K562 (cell line): ENCODE results near the gene HRAS. TPM values are rescaled to one million over a fixed set of nuclear protein-coding genes. Genes with fewer than 3 reads are reported as not detected.

Experiments used
- ATAC-seq: fragments of 200-7000 bp; cut with Tn5 transposase; 3 replicates; pipeline ENCODE4 v1.9.1; 2020; ENCODE audit warnings: moderate library complexity
- BruUV-seq: library from RNA; stranded (reverse); fragments of 400-500 nt; replicated peaks from 2 replicates; lab custom pipeline; 2021; lab: Mats Ljungman, UMichigan
- CTCF ChIA-PET: fragments of 300-600 bp; formaldehyde crosslinking; extraction: SDS; loops from one replicate; lab custom pipeline; 2021; ENCODE audit warnings: low intra/inter-chr PET ratio; lab: Yijun Ruan, JAX
- POLR2A ChIA-PET: fragments of 300-600, 350-650 bp; sonication (Branson Sonifier 250); formaldehyde crosslinking; extraction: SDS; loops from one replicate; lab custom pipeline; 2021; ENCODE audit warnings: antibody characterized with exemption, inconsistent platforms; lab: Yijun Ruan, JAX
- DNase-seq, 4 experiments: peaks; one replicate each; pipeline versions ENCODE4 v3.0.0 to v3.0.0-alpha.2; 2011 to 2018; ENCODE audit warnings: low spot score in 3 of 4, mixed read lengths in 3 of 4; ENCODE audit errors: extremely low read depth in 1 of 4
- FAIRE-seq: peaks from 2 replicates; lab custom pipeline; 2011; peaks lifted over from hg19 to GRCh38; lab: Jason Lieb, UNC
- H2AFZ ChIP-seq: 2 replicates; pipeline ENCODE4 v1.6.0; 2011; ENCODE audit warnings: low read depth, low read length, control low read depth, inconsistent platforms
- H3K27ac ChIP-seq: fragments of 200-600 bp; 3 replicates; pipeline ENCODE4 v1.8.0; 2011; ENCODE audit warnings: low read depth, mild to moderate bottlenecking, control low read depth, inconsistent platforms, low read length, moderate library complexity, mixed read lengths; ENCODE audit errors: extremely low read depth
- H3K27me3 ChIP-seq, 2 experiments: fragments of 300-600 bp in 1 of 2; 2 replicates in 1 of 2; 3 replicates in 1 of 2; pipeline versions ENCODE4 v1.6.0 to v1.8.0; 2011; ENCODE audit warnings: inconsistent platforms in 2 of 2, low read length in 2 of 2, mild to moderate bottlenecking in 1 of 2, mixed read lengths in 1 of 2, moderate library complexity in 1 of 2; ENCODE audit not compliant: control insufficient read depth in 2 of 2, insufficient read depth in 2 of 2
- H3K36me3 ChIP-seq: fragments of 300-600 bp; 3 replicates; pipeline ENCODE4 v1.8.0; 2011; ENCODE audit warnings: mild to moderate bottlenecking, low read length, inconsistent platforms; ENCODE audit not compliant: control insufficient read depth, insufficient read depth
- H3K4me1 ChIP-seq, 2 experiments: fragments of 200-600 bp in 1 of 2; replicated peaks in 1 of 2; 2 replicates in 1 of 2; 3 replicates in 1 of 2; pipeline versions ENCODE4 v1.5.1 to v1.8.0; 2011; ENCODE audit warnings: inconsistent platforms in 2 of 2, low read length in 2 of 2, mild to moderate bottlenecking in 1 of 2, mixed read lengths in 1 of 2, moderate library complexity in 1 of 2; ENCODE audit not compliant: control insufficient read depth in 2 of 2, insufficient read depth in 2 of 2
- H3K4me2 ChIP-seq: 2 replicates; pipeline ENCODE4 v1.6.1; 2011; ENCODE audit warnings: low read length, control low read depth, inconsistent platforms, mixed read lengths; ENCODE audit not compliant: insufficient read depth
- H3K4me3 ChIP-seq: fragments of 200-600 bp; sonication (generic), shearing (Covaris generic); 2 replicates; pipeline ENCODE4 v1.5.1; 2016; ENCODE audit warnings: control low read depth, inconsistent platforms
- H3K79me2 ChIP-seq: fragments of 200-600 bp; 3 replicates; pipeline ENCODE4 v1.8.0; 2011; ENCODE audit warnings: low read length, inconsistent platforms; ENCODE audit not compliant: control insufficient read depth, insufficient read depth
- H3K9ac ChIP-seq, 2 experiments: 2 replicates each; pipeline versions ENCODE4 v1.6.0 to v1.6.1; 2011; ENCODE audit warnings: low read depth in 2 of 2, low read length in 2 of 2, control low read depth in 1 of 2, inconsistent platforms in 1 of 2, mild to moderate bottlenecking in 1 of 2, mixed read lengths in 1 of 2; ENCODE audit not compliant: insufficient read depth in 1 of 2
- H3K9me1 ChIP-seq: one replicate; pipeline ENCODE4 v1.6.0; 2011; ENCODE audit warnings: inconsistent platforms, mild to moderate bottlenecking, low read length, moderate library complexity; ENCODE audit not compliant: control insufficient read depth, insufficient read depth
- H3K9me3 ChIP-seq: replicated peaks from 2 replicates; pipeline ENCODE4 v1.5.1; 2011; ENCODE audit warnings: low read depth, low read length, inconsistent platforms; ENCODE audit not compliant: control insufficient read depth, insufficient read depth
- H4K20me1 ChIP-seq: replicated peaks from 2 replicates; pipeline ENCODE4 v1.6.1; 2011; ENCODE audit warnings: low read length, inconsistent platforms, mixed read lengths; ENCODE audit not compliant: control insufficient read depth, insufficient read depth
- ARID1B ChIP-seq: fragments of 450-650 bp; IDR thresholded peaks from 2 replicates; pipeline ENCODE4 v1.6.1; 2016; ENCODE audit warnings: antibody characterized with exemption, mild to moderate bottlenecking, inconsistent platforms
- ARID3A ChIP-seq: IDR thresholded peaks from 2 replicates; pipeline ENCODE4 v1.6.1; 2012; ENCODE audit warnings: low read depth, low read length, improper control_type of control experiment, borderline replicate concordance
- HDAC8 ChIP-seq: fragments of 450-650 bp; IDR thresholded peaks from 2 replicates; pipeline ENCODE4 v1.6.1; 2016; ENCODE audit warnings: mild to moderate bottlenecking, missing genetic modification characterization, moderate library complexity, missing compliant biosample characterization
- MNT ChIP-seq, 2 experiments: fragments of 450-650 bp; conservative IDR thresholded peaks; 2 replicates each; pipeline ENCODE4 v1.6.1; 2017; ENCODE audit warnings: mild to moderate bottlenecking in 2 of 2, moderate library complexity in 2 of 2
- NFRKB ChIP-seq: fragments of 450-650 bp; IDR thresholded peaks from 2 replicates; pipeline ENCODE4 v1.6.1; 2016; ENCODE audit warnings: low read depth
- SRSF7 ChIP-seq: fragments of 200-400 bp; formaldehyde crosslinking; optimal IDR thresholded peaks from 2 replicates; pipeline ENCODE3; 2017; ENCODE audit warnings: mild to moderate bottlenecking, low read depth, low read length
- ZNF23 ChIP-seq: fragments of 250-450 bp; sonication (Bioruptor Pico); IDR thresholded peaks from 2 replicates; pipeline ENCODE4 v1.4.0; 2020; ENCODE audit warnings: mild to moderate bottlenecking
- ZNF644 ChIP-seq: fragments of 200-800 bp; sonication (Bioruptor generic); IDR thresholded peaks from 2 replicates; pipeline ENCODE4 v1.6.1; 2016; ENCODE audit warnings: low read depth, missing genetic modification characterization, missing compliant biosample characterization
- ZNF75A ChIP-seq: fragments of 450-650 bp; formaldehyde crosslinking; IDR thresholded peaks from 2 replicates; pipeline ENCODE4 v1.4.0; 2020; ENCODE audit warnings: mild to moderate bottlenecking
- WGBS: fragments of 100-300 bp; shearing (Covaris generic); methylation state at CpG from one replicate; pipeline ENCODE4 v1.1.6; 2016; ENCODE audit warnings: low coverage, mixed read lengths; ENCODE audit not compliant: insufficient coverage; ENCODE audit errors: missing lambda C conversion rate; 5-methylcytosine and 5-hydroxymethylcytosine counted together
- in situ Hi-C: fragments of 300-500 bp; cut with MboI; formaldehyde crosslinking; loops from 4 replicates; pipeline ENCODE4 v1.15.0; 2018; ENCODE audit warnings: inconsistent platforms, mixed read lengths
- intact Hi-C: fragments of 100-400 bp; cut with micrococcal nuclease; formaldehyde crosslinking; loops from 2 replicates; pipeline ENCODE4 v1.14.2; 2022
- polyA plus RNA-seq, 8 experiments: library from polyadenylated mRNA; depleted of rRNA in 4 of 8; stranded (reverse) in 5 of 8; unstranded in 3 of 8; fragments of >200 nt; fragmentation: Nextera tagmentation in 2 of 8; fragmentation: Illumina TruSeq in 1 of 8; extraction: Ambion mirVana in 2 of 8; extraction: Trizol in 1 of 8; gene quantifications; 2 replicates each; pipeline versions ENCODE4 v1.2.1 to v1.2.3, GENCODE V29; 2011 to 2014; ENCODE audit warnings: inconsistent platforms in 1 of 8, missing spikeins in 1 of 8
- total RNA-seq, 7 experiments: library from RNA; depleted of rRNA in 6 of 7; stranded (reverse); fragments of >200 nt in 6 of 7; fragmentation: Illumina TruSeq in 2 of 7; extraction: Trizol in 2 of 7; gene quantifications; 2 replicates each; pipeline versions ENCODE4 v1.2.1 to v1.2.3, GENCODE V29; 2011 to 2021; ENCODE audit warnings: low replicate concordance in 1 of 7

Gene HRAS
- total and polyA plus RNA-seq, 9 of the 15 experiments (the other 6 are each of a cell fraction or from before 2014, with no cell fraction given) = 2.8 to 73.5 (median 29.6) TPM

DNA sequence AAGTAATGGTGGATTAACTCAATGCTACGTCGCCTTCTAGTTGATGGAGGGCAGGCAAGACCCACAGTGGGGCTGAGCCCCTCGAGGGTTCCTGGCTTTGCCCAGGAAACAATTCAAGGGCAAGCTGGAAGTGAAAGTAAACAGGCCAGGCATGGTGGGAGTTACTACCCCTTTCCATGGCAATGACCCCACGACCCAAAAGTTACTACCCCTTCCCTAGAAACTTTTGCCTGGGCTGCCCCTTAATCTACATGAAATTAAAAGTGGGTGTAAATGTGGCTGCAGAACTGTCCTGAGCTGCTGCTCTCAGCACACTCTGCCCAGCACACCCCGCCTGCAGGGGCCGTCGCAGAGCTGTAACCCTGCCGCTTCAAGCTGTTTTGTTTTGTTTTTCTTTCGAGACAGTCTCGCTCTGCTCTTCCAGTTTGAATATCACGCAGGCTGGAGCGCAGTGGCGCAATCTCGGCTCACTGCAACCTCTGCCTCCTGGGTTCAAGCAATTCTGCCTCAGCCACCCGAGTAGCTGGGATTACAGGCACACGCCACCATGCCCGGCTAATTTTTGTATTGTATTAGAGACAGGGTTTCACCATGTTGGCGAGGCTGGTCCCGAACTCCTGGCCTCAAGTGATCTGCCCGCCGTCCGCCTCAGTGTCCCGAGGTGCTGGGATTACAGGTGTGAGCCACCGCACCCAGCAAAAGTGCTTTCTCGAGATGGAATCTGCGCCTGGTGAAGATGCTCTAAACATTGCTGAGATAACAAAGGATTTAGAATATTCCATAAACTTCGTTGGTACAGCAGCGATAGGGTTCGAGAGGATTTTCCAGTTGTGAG is 22.4 kb downstream of the HRAS start:
- no peaks in the 10 kb centered on the region for H3K9me1 ChIP-seq
- in situ Hi-C loops (no loop called here), intact Hi-C loops (no loop called here)
- DNase-seq (no peak), FAIRE-seq (no peak), ATAC-seq (no peak)
- H3K4me1 ChIP-seq = peaks cover 0 to 8% of the 10 kb centered on the region in 2 experiments; a peak in 3 of 5 replicates
- no peak overlapping the region for H3K4me3 ChIP-seq
- H3K79me2 ChIP-seq = peaks cover 6% of the 10 kb centered on the region; the same call in 2 of the 3 replicates
- no peaks in the 10 kb centered on the region for H3K27me3 ChIP-seq
- no peak overlapping the region for H3K27ac ChIP-seq
- no peak overlapping the region for H3K4me2 ChIP-seq
- 92% methylated on average over 28 of the region's 29 CpGs for WGBS
- ChIA-PET POLR2A (interaction anchor here (0.6 to 0.8 kb wide), 2 partner anchors 57 to 296 kb away, joined by 3 read pairs; no protein-coding TSS in a partner anchor), CTCF (no interaction called here)
- peaks cover 45% of the 10 kb centered on the region; the same call in 2 of the 3 replicates for H3K36me3 ChIP-seq
- H2AFZ ChIP-seq = no peak overlapping the region
- H3K9ac ChIP-seq = no peak overlapping the region
- BruUV-seq = no TSS peak
- H4K20me1 ChIP-seq = no peaks in the 10 kb centered on the region
- peaks cover 4% of the 10 kb centered on the region for H3K9me3 ChIP-seq
- TF ChIP-seq ZNF75A (no peak), NFRKB (no peak), ZNF644 (tag) (no peak), SRSF7 (no peak), ARID1B (no peak), HDAC8 (tag) (no peak), ARID3A (no peak), ZNF23 (CRISPR knock-in tag) (no peak), MNT (conservative IDR thresholded peaks at IDR 0.05) (no peak)
